NOMO-1 (cell line): ENCODE measurements around the gene RHEB.

Experiments used
- DNase-seq, 2 experiments: peaks; one replicate each; lab custom pipeline; 2025; ENCODE audit not compliant: unreplicated experiment in 2 of 2; lab: John Stamatoyannopoulos, UW

RHEB gene

GRCh38 chr7:151477867-151478266 is 41.8 kb downstream of the RHEB start:
- no peak for DNase-seq

GRCh38 chr7:151472644-151473380 is 46.9 kb downstream of the RHEB start:
- DNase-seq: no peak

- DNase-seq: no peak
Observed at GRCh38 chr7:151470711-151471110, 49.0 kb downstream of the RHEB start.

- no peak for DNase-seq
Observed at GRCh38 chr7:151469281-151469680, 50.4 kb downstream of the RHEB start.

- DNase-seq: no peak
Observed at GRCh38 chr7:151468217-151469018, 51.3 kb downstream of the RHEB start.

GRCh38 chr7:151465169-151465568 is 54.5 kb downstream of the RHEB start:
- DNase-seq: no peak

GRCh38 chr7:151462306-151462779 is 57.4 kb downstream of the RHEB start:
- no peak for DNase-seq

- DNase-seq: no peak
Observed at GRCh38 chr7:151461942-151462230, 57.8 kb downstream of the RHEB start.

GRCh38 chr7:151461096-151461941 is 58.4 kb downstream of the RHEB start:
- no peak for DNase-seq

- no peak for DNase-seq
Observed at GRCh38 chr7:151460474-151460855, 59.2 kb downstream of the RHEB start.

- DNase-seq: no peak
Observed at GRCh38 chr7:151459726-151460473, 59.8 kb downstream of the RHEB start.

GRCh38 chr7:151457534-151457933 is 62.2 kb downstream of the RHEB start:
- DNase-seq: no peak

- no peak for DNase-seq
Observed at GRCh38 chr7:151456782-151457181, 62.9 kb downstream of the RHEB start.

GRCh38 chr7:151456276-151456675 is 63.4 kb downstream of the RHEB start:
- DNase-seq: no peak

GRCh38 chr7:151455690-151456089 is 64.0 kb downstream of the RHEB start:
- DNase-seq: no peak

- no peak for DNase-seq
Observed at GRCh38 chr7:151454932-151455530, 64.7 kb downstream of the RHEB start.

- no peak for DNase-seq
Observed at GRCh38 chr7:151454305-151454704, 65.4 kb downstream of the RHEB start.

GRCh38 chr7:151453326-151453791 is 66.3 kb downstream of the RHEB start:
- no peak for DNase-seq

GRCh38 chr7:151452680-151453325 is 66.9 kb downstream of the RHEB start:
- DNase-seq: no peak
